ENCODE data around the gene ZNF33B. TPM values are rescaled to one million over a fixed set of nuclear protein-coding genes. Genes with fewer than 3 reads are reported as not detected.

The ZNF33B gene
- total and polyA plus RNA-seq, 9 of the 15 experiments (the other 6 are each of a cell fraction or from before 2014, with no cell fraction given), result 6.9 to 23.9 (median 15.4) TPM

- no peak for TF ChIP-seq NFATC3 (IDR thresholded peaks at IDR 0.05)
- no peak for TF ChIP-seq ZNF121 (CRISPR knock-in tag; conservative IDR thresholded peaks at IDR 0.05)
- no peak for TF ChIP-seq PURB (CRISPR knock-in tag; IDR thresholded peaks at IDR 0.05; ENCODE audit: low read depth)
- no peak for TF ChIP-seq ZNF277 (CRISPR knock-in tag; IDR thresholded peaks at IDR 0.05; ENCODE audit: borderline replicate concordance)
- TF ChIP-seq ZNF274 (IDR thresholded peaks at IDR 0.05; ENCODE audit: borderline replicate concordance, low read depth, low read length), result no peak
- no peak; the same call in 1 of the 2 replicates for TF ChIP-seq ZNF143 (CRISPR knock-in tag; IDR thresholded peaks at IDR 0.05)
- no peak for TF ChIP-seq IRF2 (CRISPR knock-in tag; IDR thresholded peaks at IDR 0.05)
- peak; percentile 69 for TF ChIP-seq HCFC1 (IDR thresholded peaks at IDR 0.05; ENCODE audit: low read depth, low read length)
- TF ChIP-seq RAD51 (IDR thresholded peaks at IDR 0.05; ENCODE audit: borderline replicate concordance, low read depth), result no peak
- TF ChIP-seq ZNF695 (CRISPR knock-in tag; IDR thresholded peaks at IDR 0.05), result no peak
- TF ChIP-seq CREB1 (IDR thresholded peaks at IDR 0.05), result no peak
- TF ChIP-seq CREB1 (CRISPR knock-in tag; IDR thresholded peaks at IDR 0.05), result 0 out of 2 replicates have a peak, but pooled peaks have one; percentile 56
- TF ChIP-seq BRCA1 (IDR thresholded peaks at IDR 0.05), result no peak
- TF ChIP-seq BRCA1 (CRISPR knock-in tag; IDR thresholded peaks at IDR 0.05), result no peak
- no peak for TF ChIP-seq SMAD2 (IDR thresholded peaks at IDR 0.05; ENCODE audit: low read depth, low read length)
- TF ChIP-seq EGR1 (conservative IDR thresholded peaks at IDR 0.05), result peak; percentile 99
- 0 out of 4 replicates have a peak, but pooled peaks of 1 of the 2 experiments have one; percentile 34 for TF ChIP-seq ZNF318 (IDR thresholded peaks at IDR 0.05; ENCODE audit: borderline replicate concordance in 1 of 2, low read depth in 1 of 2)
Measured at GRCh38 chr10:42638055-42638820, at the start of gene ZNF33B (continued).
